ENCODE data around the gene CDK2.
A peak's percentile ranks its signal among the peaks of the same experiment; 100 is the strongest.

The CDK2 gene

GRCh38 chr12:55931317-55931779 lies 35.3 kb upstream of the CDK2 start:
- Histone ChIP-seq H3K14ac (ENCODE audit: low read length) (no peak overlapping the region), H3K9ac (ENCODE audit: low read depth, low read length, poor library complexity) (no peak overlapping the region), H2BK120ac (ENCODE audit: low read depth, low read length) (no peak overlapping the region), H3K79me1 (ENCODE audit: low read depth, low read length) (no peaks in the 10 kb centered on the region), H3K23ac (ENCODE audit: low read depth, low read length, poor library complexity) (no peak overlapping the region), H3K27ac (replicated peaks; ENCODE audit: low read length) (no peak overlapping the region), H3K27me3 (ENCODE audit: control insufficient read depth in 3 of 3, insufficient read depth in 3 of 3, low read depth in 1 of 3, low read length in 3 of 3) (peaks cover 4 to 44% (median 20%) of the 10 kb centered on the region in 3 experiments), H3K4me3 (ENCODE audit: low read length in 2 of 2) (peak overlapping the region; percentile 58), H3K9me3 (replicated peaks in 1 of 2; ENCODE audit: control insufficient read depth in 2 of 2, insufficient read depth in 1 of 2, low read depth in 1 of 2, low read length in 2 of 2) (no peaks in the 10 kb centered on the region), H4K8ac (ENCODE audit: low read depth, low read length) (no peak overlapping the region), H2AFZ (ENCODE audit: low read length) (peak overlapping the region; percentile 88), H2BK15ac (ENCODE audit: low read length) (peak overlapping the region; percentile 4), H2BK12ac (ENCODE audit: low read length) (no peak overlapping the region), H3K4me1 (ENCODE audit: control insufficient read depth in 2 of 2, insufficient read depth in 1 of 2, low read depth in 1 of 2, low read length in 2 of 2) (peaks cover 9 to 16% of the 10 kb centered on the region in 2 donors), H2BK5ac (ENCODE audit: low read length) (no peak overlapping the region), H3K4ac (ENCODE audit: low read length) (no peak overlapping the region), H2AK5ac (ENCODE audit: low read depth, low read length) (no peak overlapping the region), H3K36me3 (replicated peaks in 1 of 2; ENCODE audit: control insufficient read depth in 2 of 2, insufficient read depth in 2 of 2, low read length in 2 of 2) (no peaks in the 10 kb centered on the region), H3K4me2 (ENCODE audit: insufficient read depth, low read length, poor library complexity, severe bottlenecking) (peak overlapping the region; percentile 80), H3K18ac (ENCODE audit: low read length) (peak overlapping the region; percentile 49), H4K91ac (ENCODE audit: low read depth, low read length, poor library complexity) (no peak overlapping the region)
- no CpG with 5 or more reads among the region's 10 CpGs for WGBS, 2 donors (ENCODE audit: extremely low coverage in 2 of 2, insufficient read length in 2 of 2, insufficient replicate concordance in 1 of 2)
- no peak for DNase-seq (ENCODE audit: low spot score)

DNA sequence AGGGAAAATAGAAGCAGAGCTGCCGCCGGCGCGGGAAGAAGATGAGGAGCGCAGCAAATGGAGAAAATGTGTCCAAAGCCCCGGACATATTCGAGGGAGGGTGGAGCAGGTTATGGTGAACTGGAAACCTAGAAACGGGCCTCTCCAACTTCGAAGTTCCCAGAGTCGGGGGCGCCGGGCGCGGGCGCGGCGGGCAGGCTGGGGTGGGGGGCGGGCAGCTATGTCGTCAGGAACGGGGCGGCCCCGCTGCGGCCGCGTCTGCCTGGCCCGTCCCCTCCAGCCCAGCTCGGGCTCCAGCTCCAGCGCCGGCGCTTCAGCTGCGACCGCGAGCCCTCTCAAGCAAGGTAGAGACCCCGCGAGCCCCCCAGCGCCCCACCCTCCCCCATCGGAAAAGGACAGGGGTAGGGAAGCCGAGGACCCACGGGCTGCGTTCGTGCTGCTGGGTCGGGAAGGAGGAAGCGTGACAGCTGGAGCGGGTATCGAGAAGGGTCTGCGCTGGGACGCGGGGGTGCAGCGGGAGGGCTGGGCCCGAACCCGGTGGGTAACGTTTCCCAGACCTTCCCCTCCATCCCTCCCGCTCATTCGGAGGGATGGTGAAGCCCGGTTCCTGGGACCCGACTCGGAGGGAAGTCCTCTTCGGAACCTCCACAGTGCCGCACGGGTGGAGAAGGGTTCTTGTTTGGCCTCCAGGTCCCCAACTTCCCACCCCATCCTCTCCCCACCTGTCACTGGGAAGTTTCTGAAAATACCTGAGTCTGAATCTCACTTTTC lies 34.7 kb upstream of the CDK2 start:
- no peak overlapping the region for H2AK5ac ChIP-seq (ENCODE audit: low read depth, low read length)
- peak overlapping the region; percentile 60 for H3K23ac ChIP-seq (ENCODE audit: low read depth, low read length, poor library complexity)
- H3K79me1 ChIP-seq (ENCODE audit: low read depth, low read length): no peaks in the 10 kb centered on the region
- H3K14ac ChIP-seq (ENCODE audit: low read length): no peak overlapping the region
- no CpG with 5 or more reads among the region's 60 CpGs for whole genome bisulfite sequencing, 2 donors (ENCODE audit: extremely low coverage in 2 of 2, insufficient read length in 2 of 2, insufficient replicate concordance in 1 of 2)
- peak overlapping the region; percentile 88 for H2AFZ ChIP-seq (ENCODE audit: low read length)
- peak overlapping the region; percentile 71 for H3K9ac ChIP-seq (ENCODE audit: low read depth, low read length, poor library complexity)
- no peak overlapping the region for H2BK120ac ChIP-seq (ENCODE audit: low read depth, low read length)
- no peak overlapping the region for H4K8ac ChIP-seq (ENCODE audit: low read depth, low read length)
- peak overlapping the region; percentile 31 for H2BK15ac ChIP-seq (ENCODE audit: low read length)
- peak overlapping the region; percentile 58 to 81 for H3K4me3 ChIP-seq (ENCODE audit: low read length in 2 of 2)
- H3K4me2 ChIP-seq (ENCODE audit: insufficient read depth, low read length, poor library complexity, severe bottlenecking): peak overlapping the region; percentile 80
- H3K27me3 ChIP-seq (ENCODE audit: control insufficient read depth in 3 of 3, insufficient read depth in 3 of 3, low read depth in 1 of 3, low read length in 3 of 3): peaks cover 4 to 47% (median 20%) of the 10 kb centered on the region in 3 experiments
- no peak overlapping the region for H3K4ac ChIP-seq (ENCODE audit: low read length)
- no peak overlapping the region for H3K27ac ChIP-seq (replicated peaks; ENCODE audit: low read length)
- peak overlapping the region; percentile 55 for H3K18ac ChIP-seq (ENCODE audit: low read length)
- no peaks in the 10 kb centered on the region for H3K9me3 ChIP-seq (replicated peaks in 1 of 2; ENCODE audit: control insufficient read depth in 2 of 2, insufficient read depth in 1 of 2, low read depth in 1 of 2, low read length in 2 of 2)
- H3K36me3 ChIP-seq (replicated peaks in 1 of 2; ENCODE audit: control insufficient read depth in 2 of 2, insufficient read depth in 2 of 2, low read length in 2 of 2): no peaks in the 10 kb centered on the region
- no peak overlapping the region for H4K91ac ChIP-seq (ENCODE audit: low read depth, low read length, poor library complexity)
- no peak for DNase-seq (ENCODE audit: low spot score)
- no peak overlapping the region for H2BK12ac ChIP-seq (ENCODE audit: low read length)
- peaks cover 9 to 16% of the 10 kb centered on the region in 2 donors for H3K4me1 ChIP-seq (ENCODE audit: control insufficient read depth in 2 of 2, insufficient read depth in 1 of 2, low read depth in 1 of 2, low read length in 2 of 2)
- no peak overlapping the region for H2BK5ac ChIP-seq (ENCODE audit: low read length)

DNA sequence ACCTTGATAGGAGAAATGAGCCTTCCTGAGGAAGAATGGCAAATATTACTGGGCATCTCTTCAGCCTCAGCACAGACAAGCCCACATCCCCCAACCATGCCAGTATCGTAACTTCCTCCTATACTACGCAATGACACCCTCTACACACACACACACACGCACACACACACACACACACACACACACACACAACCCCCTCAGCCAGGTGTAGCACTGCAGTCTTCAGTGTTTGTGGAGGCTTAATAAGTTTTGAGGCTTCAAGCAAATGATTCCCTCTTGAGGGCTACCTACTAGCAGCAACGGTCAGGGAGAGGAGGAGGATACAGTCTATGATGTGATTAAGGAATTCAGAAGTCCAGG lies 34.1 kb upstream of the CDK2 start:
- Histone ChIP-seq H3K27ac (replicated peaks; ENCODE audit: low read length) (no peak overlapping the region), H2BK120ac (ENCODE audit: low read depth, low read length) (no peak overlapping the region), H3K14ac (ENCODE audit: low read length) (no peak overlapping the region), H3K4me3 (ENCODE audit: low read length in 2 of 2) (peak overlapping the region; percentile 58 to 81), H2AK5ac (ENCODE audit: low read depth, low read length) (no peak overlapping the region), H4K8ac (ENCODE audit: low read depth, low read length) (no peak overlapping the region), H3K18ac (ENCODE audit: low read length) (no peak overlapping the region), H3K4ac (ENCODE audit: low read length) (no peak overlapping the region), H3K79me1 (ENCODE audit: low read depth, low read length) (no peaks in the 10 kb centered on the region), H3K23ac (ENCODE audit: low read depth, low read length, poor library complexity) (no peak overlapping the region), H2AFZ (ENCODE audit: low read length) (peak overlapping the region; percentile 88), H2BK12ac (ENCODE audit: low read length) (no peak overlapping the region), H2BK15ac (ENCODE audit: low read length) (no peak overlapping the region), H2BK5ac (ENCODE audit: low read length) (no peak overlapping the region), H3K4me1 (ENCODE audit: control insufficient read depth in 2 of 2, insufficient read depth in 1 of 2, low read depth in 1 of 2, low read length in 2 of 2) (peaks cover 9 to 16% of the 10 kb centered on the region in 2 donors), H3K36me3 (replicated peaks in 1 of 2; ENCODE audit: control insufficient read depth in 2 of 2, insufficient read depth in 2 of 2, low read length in 2 of 2) (no peaks in the 10 kb centered on the region), H3K9ac (ENCODE audit: low read depth, low read length, poor library complexity) (peak overlapping the region; percentile 27), H3K27me3 (ENCODE audit: control insufficient read depth in 3 of 3, insufficient read depth in 3 of 3, low read depth in 1 of 3, low read length in 3 of 3) (peaks cover 4 to 47% (median 20%) of the 10 kb centered on the region in 3 experiments), H3K9me3 (replicated peaks in 1 of 2; ENCODE audit: control insufficient read depth in 2 of 2, insufficient read depth in 1 of 2, low read depth in 1 of 2, low read length in 2 of 2) (no peaks in the 10 kb centered on the region), H3K4me2 (ENCODE audit: insufficient read depth, low read length, poor library complexity, severe bottlenecking) (peak overlapping the region; percentile 80), H4K91ac (ENCODE audit: low read depth, low read length, poor library complexity) (no peak overlapping the region)
- DNase-seq (ENCODE audit: low spot score): no peak
- WGBS, 2 donors (ENCODE audit: extremely low coverage in 2 of 2, insufficient read length in 2 of 2, insufficient replicate concordance in 1 of 2): no CpG with 5 or more reads among the region's 4 CpGs

GRCh38 chr12:55933169-55933798 lies 33.3 kb upstream of the CDK2 start:
- H3K27me3 ChIP-seq (ENCODE audit: control insufficient read depth in 3 of 3, insufficient read depth in 3 of 3, low read depth in 1 of 3, low read length in 3 of 3): peaks cover 4 to 47% (median 20%) of the 10 kb centered on the region in 3 experiments
- H3K36me3 ChIP-seq (replicated peaks in 1 of 2; ENCODE audit: control insufficient read depth in 2 of 2, insufficient read depth in 2 of 2, low read length in 2 of 2): no peaks in the 10 kb centered on the region
- no peaks in the 10 kb centered on the region for H3K79me1 ChIP-seq (ENCODE audit: low read depth, low read length)
- no peak overlapping the region for H4K91ac ChIP-seq (ENCODE audit: low read depth, low read length, poor library complexity)
- H3K4ac ChIP-seq (ENCODE audit: low read length): no peak overlapping the region
- H2BK5ac ChIP-seq (ENCODE audit: low read length): no peak overlapping the region
- no peak overlapping the region for H2BK15ac ChIP-seq (ENCODE audit: low read length)
- no peak overlapping the region for H3K14ac ChIP-seq (ENCODE audit: low read length)
- H3K23ac ChIP-seq (ENCODE audit: low read depth, low read length, poor library complexity): no peak overlapping the region
- H3K9ac ChIP-seq (ENCODE audit: low read depth, low read length, poor library complexity): no peak overlapping the region
- no CpG with 5 or more reads among the region's 7 CpGs for WGBS, 2 donors (ENCODE audit: extremely low coverage in 2 of 2, insufficient read length in 2 of 2, insufficient replicate concordance in 1 of 2)
- no peaks in the 10 kb centered on the region for H3K9me3 ChIP-seq (replicated peaks in 1 of 2; ENCODE audit: control insufficient read depth in 2 of 2, insufficient read depth in 1 of 2, low read depth in 1 of 2, low read length in 2 of 2)
- H3K4me3 ChIP-seq (ENCODE audit: low read length in 2 of 2): no peak overlapping the region
- H3K4me1 ChIP-seq (ENCODE audit: control insufficient read depth in 2 of 2, insufficient read depth in 1 of 2, low read depth in 1 of 2, low read length in 2 of 2): peaks cover 9 to 16% of the 10 kb centered on the region in 2 donors
- no peak overlapping the region for H4K8ac ChIP-seq (ENCODE audit: low read depth, low read length)
- H2BK12ac ChIP-seq (ENCODE audit: low read length): no peak overlapping the region
- no peak overlapping the region for H2AFZ ChIP-seq (ENCODE audit: low read length)
- no peak overlapping the region for H2BK120ac ChIP-seq (ENCODE audit: low read depth, low read length)
- H3K4me2 ChIP-seq (ENCODE audit: insufficient read depth, low read length, poor library complexity, severe bottlenecking): no peak overlapping the region
- DNase-seq (ENCODE audit: low spot score): no peak
- H2AK5ac ChIP-seq (ENCODE audit: low read depth, low read length): peak overlapping the region; percentile 14
- no peak overlapping the region for H3K27ac ChIP-seq (replicated peaks; ENCODE audit: low read length)
- no peak overlapping the region for H3K18ac ChIP-seq (ENCODE audit: low read length)

All from neuronal stem cell (in vitro differentiated cells).